Activated T-cell treated with anti-CD3 and anti-CD28 coated beads for 1 hour (primary cell): ENCODE data around the gene PADI2.

Experiments used
- DNase-seq: peaks from one replicate; pipeline ENCODE4 v3.0.0-alpha.2; 2020; ENCODE audit warnings: low read depth

PADI2 gene

GRCh38 chr1:17139637-17140036 is 20.4 kb upstream of the PADI2 start:
- no peak for DNase-seq

- DNase-seq: no peak
These were observed 18.2 kb upstream of the PADI2 start for GRCh38 chr1:17137441-17137840.

DNA sequence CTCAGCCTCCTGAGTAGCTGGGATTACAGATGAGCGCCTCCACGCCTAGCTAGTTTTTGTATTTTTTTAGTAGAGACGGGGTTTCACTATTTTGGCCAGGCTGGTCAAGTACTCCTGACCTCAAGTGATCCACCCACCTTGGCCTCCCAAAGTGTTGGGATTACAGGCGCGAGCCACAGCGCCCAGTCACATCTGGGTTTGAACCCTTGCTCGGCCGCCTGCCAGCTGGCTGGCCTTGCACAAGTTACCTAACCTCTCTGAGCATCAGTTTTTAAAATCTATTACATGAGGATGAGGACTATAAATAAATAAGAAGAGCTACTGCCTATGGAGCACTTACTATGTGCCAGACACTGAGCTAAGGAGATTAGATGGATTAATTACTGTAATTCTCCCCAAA is 17.7 kb upstream of the PADI2 start:
- no peak for DNase-seq

DNA sequence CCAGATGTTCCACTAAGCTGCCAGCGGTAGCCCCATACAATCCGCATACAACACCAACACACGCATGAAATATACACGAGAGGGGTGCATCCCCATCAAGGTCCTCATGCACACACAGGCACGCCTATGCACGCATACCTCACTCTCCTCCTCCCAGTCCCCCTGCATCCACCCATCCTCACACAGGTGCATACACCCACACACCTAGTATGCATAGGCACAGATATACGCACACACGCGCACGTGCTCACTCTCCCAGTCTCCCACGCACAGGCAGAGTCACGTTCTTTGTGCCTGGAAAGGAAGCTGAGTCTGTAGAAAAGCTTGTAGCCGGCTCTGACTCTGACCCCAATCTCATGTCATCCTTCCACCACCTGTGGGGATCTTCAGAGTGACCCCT is 16.9 kb upstream of the PADI2 start:
- DNase-seq: no peak

DNA sequence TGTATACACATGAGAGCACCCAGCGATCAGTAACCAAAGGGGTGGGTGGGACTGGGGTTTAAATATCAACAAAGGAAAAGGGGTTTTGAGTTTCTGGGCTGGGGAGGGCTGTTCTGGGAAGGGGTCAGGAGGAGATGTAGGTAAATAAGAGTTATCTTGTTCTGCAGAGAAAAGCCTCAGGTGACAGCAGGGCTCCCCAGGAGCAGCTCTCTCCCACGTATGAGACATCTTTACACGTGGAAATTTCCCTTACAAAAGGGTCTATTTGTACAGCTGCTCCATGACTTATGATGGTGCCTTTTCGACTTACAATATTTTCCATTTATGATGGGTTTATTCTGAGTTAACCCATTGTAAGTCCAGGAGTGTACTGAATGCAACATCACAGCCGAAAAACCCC is 16.3 kb upstream of the PADI2 start:
- no peak for DNase-seq

DNA sequence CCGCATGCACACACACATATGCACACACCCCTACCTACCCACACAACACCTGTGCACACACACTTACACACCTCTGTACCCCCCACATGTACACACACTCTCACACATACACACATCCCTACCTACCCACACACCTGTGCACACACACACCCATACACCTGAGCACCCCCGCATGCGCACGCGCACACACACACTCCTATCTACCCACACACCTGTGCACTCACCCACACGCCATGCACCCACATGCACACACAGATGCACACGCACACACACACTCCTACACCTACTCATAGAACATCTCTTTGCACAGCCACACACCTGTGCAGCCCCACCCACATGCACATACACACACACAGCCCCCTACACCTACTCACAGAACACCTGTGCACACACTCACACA is 15.5 kb upstream of the PADI2 start:
- no peak for DNase-seq

- DNase-seq: no peak
These were observed 14.8 kb upstream of the PADI2 start for GRCh38 chr1:17134034-17134433.

GRCh38 chr1:17130138-17130635 is 10.9 kb upstream of the PADI2 start:
- DNase-seq: no peak

DNA sequence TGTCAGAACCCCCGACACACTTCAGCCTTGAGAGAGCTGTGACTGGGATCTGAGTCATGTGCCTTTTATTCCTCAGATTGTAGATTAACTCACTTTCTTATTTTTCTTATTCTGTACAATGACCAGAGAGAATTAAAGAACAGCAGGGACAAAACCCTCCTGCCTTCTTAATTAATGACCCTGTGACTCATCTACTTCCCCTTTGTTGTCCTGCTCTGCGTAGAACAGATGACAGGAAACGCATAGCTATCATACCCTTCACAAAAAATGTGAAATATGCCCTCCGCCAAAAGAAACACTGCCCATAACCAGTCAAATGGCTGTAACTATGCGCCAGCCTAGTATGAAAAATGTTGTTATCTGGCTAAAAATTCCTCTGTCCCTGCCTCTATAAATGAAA is 9.1 kb upstream of the PADI2 start:
- DNase-seq: no peak

GRCh38 chr1:17125756-17126237 is 6.5 kb upstream of the PADI2 start:
- peak; percentile 84 for DNase-seq

DNA sequence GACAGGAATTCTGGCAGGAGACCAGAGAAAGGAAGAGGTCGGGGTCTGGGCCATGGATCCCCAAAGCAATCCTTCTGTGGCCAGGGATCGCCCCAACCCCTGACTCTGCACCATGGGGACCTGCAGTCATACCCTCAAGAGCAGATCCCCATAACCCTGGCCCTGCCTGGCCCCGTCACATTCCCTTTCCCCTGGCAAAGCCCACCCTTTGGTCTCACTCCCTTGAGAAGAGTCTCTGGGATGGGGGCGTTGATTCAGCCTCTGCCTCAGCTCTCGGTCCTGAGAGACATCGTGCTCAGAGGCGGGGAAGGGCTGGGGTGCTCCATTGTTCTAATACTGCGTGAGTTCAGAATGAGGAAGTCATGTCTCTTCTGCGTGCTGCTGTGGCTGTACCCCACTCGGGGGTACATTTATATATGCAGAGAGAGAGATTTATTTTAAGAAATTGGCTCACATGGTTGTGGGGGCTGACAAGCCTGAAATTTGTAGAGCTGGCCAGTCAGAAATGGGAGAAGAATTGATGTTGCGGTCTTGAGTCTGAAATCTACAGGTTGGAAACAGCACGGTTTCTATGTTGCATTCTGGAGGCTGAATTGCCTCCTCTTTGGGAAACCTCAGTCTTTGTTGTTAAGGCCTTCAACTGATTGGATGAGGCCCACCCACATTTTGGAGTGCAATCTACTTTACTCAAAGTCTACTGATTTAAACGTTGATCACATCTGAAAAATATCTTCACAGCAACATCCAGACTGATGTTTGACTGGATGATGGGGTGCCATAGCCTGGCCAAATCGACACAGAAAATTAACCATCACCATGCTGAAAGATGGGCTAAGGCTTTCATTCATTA is 4.2 kb upstream of the PADI2 start:
- DNase-seq: no peak

DNA sequence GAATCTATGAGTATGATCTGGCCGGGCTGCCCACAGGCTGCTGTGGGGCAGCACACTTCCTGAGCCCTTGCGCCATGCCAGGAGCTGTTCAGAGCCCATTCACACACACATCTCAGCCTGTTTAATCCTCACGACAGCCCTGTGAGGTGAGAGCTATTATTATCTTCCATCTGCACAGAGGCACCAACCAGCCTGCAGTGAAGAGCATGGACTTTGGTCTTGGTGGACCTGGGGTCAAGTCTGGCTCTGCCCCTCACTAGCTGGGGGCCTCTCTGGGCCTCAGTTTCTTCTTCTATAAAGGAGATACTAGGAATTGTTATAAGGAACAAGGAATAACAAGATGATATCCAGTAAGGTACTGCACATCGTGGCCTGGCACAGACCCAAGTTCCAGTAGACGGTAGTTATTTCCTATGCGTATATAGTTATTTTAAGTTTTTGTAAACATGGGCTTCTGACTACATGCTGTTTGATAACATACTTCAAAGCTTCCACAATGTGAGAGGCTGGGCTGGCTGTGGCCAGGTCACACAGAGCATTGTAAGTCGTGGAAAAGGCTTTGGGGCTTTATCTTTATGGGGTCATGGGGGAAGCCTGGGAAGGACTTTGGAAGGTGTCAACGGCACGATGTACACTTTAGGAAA is 3.4 kb upstream of the PADI2 start:
- no peak for DNase-seq

GRCh38 chr1:17121881-17122280 is 2.6 kb upstream of the PADI2 start:
- no peak for DNase-seq

- DNase-seq: no peak
These were observed 1.9 kb upstream of the PADI2 start for GRCh38 chr1:17120962-17121837.

GRCh38 chr1:17120481-17120877 is 1.2 kb upstream of the PADI2 start:
- DNase-seq: no peak

GRCh38 chr1:17119773-17120480 is 676 bp upstream of the PADI2 start:
- no peak for DNase-seq

DNA sequence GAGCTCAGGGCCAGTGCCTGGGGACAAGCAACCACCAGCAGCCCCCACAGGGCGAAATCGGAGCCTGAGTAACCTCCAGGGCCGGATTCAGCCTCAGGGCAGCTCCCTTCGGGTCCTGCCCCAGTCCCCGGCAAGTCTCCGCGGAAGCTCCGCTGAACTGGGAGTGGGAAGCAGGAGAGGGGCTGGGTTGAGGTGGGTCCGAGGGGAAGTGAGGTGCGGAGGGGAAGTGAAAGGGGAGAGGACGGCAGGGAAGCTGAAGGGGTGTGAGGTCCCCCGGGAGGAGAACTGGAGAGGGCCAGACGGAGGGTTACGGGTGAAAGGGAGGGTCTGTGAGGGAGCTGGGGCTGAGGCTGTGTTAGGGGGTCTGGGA is 560 bp downstream of the PADI2 start:
- DNase-seq: no peak

DNA sequence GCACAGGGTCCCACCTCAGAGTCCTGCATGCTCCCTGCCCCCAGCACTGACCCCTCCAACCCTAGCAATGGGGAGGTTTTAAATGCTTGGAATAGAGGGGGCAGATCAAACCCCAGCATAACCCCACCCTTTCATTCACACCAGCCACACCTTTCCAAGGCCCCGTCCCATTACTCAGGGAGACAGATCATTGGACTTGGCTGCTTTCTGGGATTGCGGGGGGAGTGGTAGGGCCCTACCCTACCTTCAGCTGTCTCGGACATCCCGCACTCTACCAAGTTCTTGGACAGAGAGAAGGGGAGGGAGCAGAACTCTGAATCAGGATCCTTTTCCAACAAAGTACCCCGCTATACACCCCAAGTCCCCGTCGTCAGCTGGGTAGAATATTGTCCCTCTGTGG is 983 bp downstream of the PADI2 start:
- no peak for DNase-seq

- DNase-seq: no peak
These were observed 1.6 kb downstream of the PADI2 start for GRCh38 chr1:17117451-17118265.

GRCh38 chr1:17116643-17117042 is 2.6 kb downstream of the PADI2 start:
- DNase-seq: no peak

- DNase-seq: no peak
These were observed 5.3 kb downstream of the PADI2 start for GRCh38 chr1:17113963-17114362.
